ENCODE data around the gene MINK1. TPM values are rescaled to one million over a fixed set of nuclear protein-coding genes. Genes with fewer than 3 reads are reported as not detected.

MINK1 gene
- total and polyA plus RNA-seq, 2 of the 13 experiments (the other 11 are each of a cell fraction or from before 2014, with no cell fraction given), result 17.2 to 63.9 TPM

DNA sequence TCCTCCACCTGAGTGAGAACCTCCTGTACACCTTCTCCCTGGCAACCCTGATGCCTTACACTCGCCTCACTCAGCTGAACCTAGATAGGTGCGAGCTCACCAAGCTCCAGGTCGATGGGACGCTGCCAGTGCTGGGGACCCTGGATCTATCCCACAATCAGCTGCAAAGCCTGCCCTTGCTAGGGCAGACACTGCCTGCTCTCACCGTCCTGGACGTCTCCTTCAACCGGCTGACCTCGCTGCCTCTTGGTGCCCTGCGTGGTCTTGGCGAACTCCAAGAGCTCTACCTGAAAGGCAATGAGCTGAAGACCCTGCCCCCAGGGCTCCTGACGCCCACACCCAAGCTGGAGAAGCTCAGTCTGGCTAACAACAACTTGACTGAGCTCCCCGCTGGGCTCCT lies 99.6 kb downstream of the MINK1 start:
- ChIA-PET POLR2A (no interaction called here), CTCF (ENCODE audit: low intra/inter-chr PET ratio, low total read pairs) (no interaction called here)
- TF ChIP-seq, protein P1, sequence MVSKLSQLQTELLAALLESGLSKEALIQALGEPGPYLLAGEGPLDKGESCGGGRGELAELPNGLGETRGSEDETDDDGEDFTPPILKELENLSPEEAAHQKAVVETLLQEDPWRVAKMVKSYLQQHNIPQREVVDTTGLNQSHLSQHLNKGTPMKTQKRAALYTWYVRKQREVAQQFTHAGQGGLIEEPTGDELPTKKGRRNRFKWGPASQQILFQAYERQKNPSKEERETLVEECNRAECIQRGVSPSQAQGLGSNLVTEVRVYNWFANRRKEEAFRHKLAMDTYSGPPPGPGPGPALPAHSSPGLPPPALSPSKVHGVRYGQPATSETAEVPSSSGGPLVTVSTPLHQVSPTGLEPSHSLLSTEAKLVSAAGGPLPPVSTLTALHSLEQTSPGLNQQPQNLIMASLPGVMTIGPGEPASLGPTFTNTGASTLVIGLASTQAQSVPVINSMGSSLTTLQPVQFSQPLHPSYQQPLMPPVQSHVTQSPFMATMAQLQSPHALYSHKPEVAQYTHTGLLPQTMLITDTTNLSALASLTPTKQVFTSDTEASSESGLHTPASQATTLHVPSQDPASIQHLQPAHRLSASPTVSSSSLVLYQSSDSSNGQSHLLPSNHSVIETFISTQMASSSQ (IDR thresholded peaks at IDR 0.05; ENCODE audit: low read depth), result no peak
- TF ChIP-seq, protein P1 (CRISPR knock-in tag; IDR thresholded peaks at IDR 0.05; ENCODE audit: borderline replicate concordance), result no peak
- TF ChIP-seq MAFF (IDR thresholded peaks at IDR 0.05; ENCODE audit: low read depth, low read length) (no peak), PLRG1 (conservative IDR thresholded peaks at IDR 0.05) (no peak), SMYD3 (CRISPR knock-in tag; IDR thresholded peaks at IDR 0.05) (no peak)
- H3K4me2 ChIP-seq (ENCODE audit: low read depth, low read length), result no peak overlapping the region
- H3K9ac ChIP-seq (ENCODE audit: insufficient read depth, low read depth, low read length), result no peak overlapping the region
- no peaks in the 10 kb centered on the region for H3K9me3 ChIP-seq (ENCODE audit: low read length)
- H3K36me3 ChIP-seq (replicated peaks in 1 of 2; ENCODE audit: control insufficient read depth in 1 of 2, insufficient read depth in 2 of 2, low read length in 2 of 2), result peaks cover 0 to 11% of the 10 kb centered on the region in 2 experiments; a peak in 2 of 5 replicates
- FAIRE-seq, result no peak
- no peak overlapping the region for H2AFZ ChIP-seq (ENCODE audit: low read length)
- BruUV-seq (replicated peaks), result no TSS peak
- no peak for ATAC-seq
- DNase-seq (ENCODE audit: low spot score), result no peak
- no peaks in the 10 kb centered on the region for H3K79me2 ChIP-seq (ENCODE audit: insufficient read depth, low read length)
- H3K27ac ChIP-seq (ENCODE audit: extremely low read length, insufficient read depth, low read length), result no peak overlapping the region
- no peaks in the 10 kb centered on the region for H4K20me1 ChIP-seq (ENCODE audit: insufficient read depth, low read length)
- WGBS (ENCODE audit: low lambda C conversion rate), result 96% methylated on average over 12 of the region's 12 CpGs
- in situ Hi-C loops (cut with HindIII; ENCODE audit: extremely low pct_ligation_motif_present, low pct_unique_long_range_greater_than_20kb) (no loop called here), intact Hi-C loops (cut with micrococcal nuclease; ENCODE audit: unreplicated experiment) (no loop called here)
- no peak overlapping the region for H3K4me3 ChIP-seq (replicated peaks in 1 of 3; ENCODE audit: insufficient read depth in 1 of 3, low read depth in 2 of 3, low read length in 3 of 3)
- no peaks in the 10 kb centered on the region for H3K27me3 ChIP-seq (ENCODE audit: control insufficient read depth in 1 of 2, insufficient read depth in 2 of 2, low read length in 2 of 2)
- peaks cover 10% of the 10 kb centered on the region for H3K4me1 ChIP-seq (ENCODE audit: insufficient read depth, low read length)
